DLD1 (cell line): Measurements from ENCODE around the gene OR6C3.
"Not testable (repeated sequence)": the region's sequence is repeated elsewhere in the genome, so short reads cannot be mapped to it uniquely, and the experiment has no call there.

Source experiments
- in situ Hi-C: cut with HindIII; loops from 2 replicates; pipeline ENCODE4 v1.10.0; 2017; ENCODE audit warnings: low sequenced_read_pairs

OR6C3 gene

DNA sequence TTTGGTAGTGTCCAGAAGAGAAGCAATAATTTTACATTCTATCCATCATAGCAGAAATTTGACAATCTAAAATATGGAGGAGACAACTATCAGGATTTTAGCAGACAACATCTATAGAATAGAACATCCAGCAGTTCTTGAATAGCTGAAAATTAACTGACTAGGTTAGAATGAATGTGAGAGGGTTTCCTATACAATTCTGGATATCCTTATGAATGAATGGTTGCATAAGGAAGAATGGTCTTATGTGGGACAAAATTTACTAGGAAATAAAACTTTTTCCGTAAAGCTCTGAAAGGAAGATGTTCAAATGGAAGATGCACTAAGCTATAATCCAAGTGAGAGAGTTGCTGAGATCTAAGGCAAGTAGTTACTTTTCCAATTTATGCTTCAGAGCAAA lies at the start of gene OR6C3:
Gene OR6C3, plus strand, starts transcription at position 301 of the 400 bp plus-strand sequence. CDS start 955 bp downstream, outside the sequence.
- in situ Hi-C loops: no loop called here

DNA sequence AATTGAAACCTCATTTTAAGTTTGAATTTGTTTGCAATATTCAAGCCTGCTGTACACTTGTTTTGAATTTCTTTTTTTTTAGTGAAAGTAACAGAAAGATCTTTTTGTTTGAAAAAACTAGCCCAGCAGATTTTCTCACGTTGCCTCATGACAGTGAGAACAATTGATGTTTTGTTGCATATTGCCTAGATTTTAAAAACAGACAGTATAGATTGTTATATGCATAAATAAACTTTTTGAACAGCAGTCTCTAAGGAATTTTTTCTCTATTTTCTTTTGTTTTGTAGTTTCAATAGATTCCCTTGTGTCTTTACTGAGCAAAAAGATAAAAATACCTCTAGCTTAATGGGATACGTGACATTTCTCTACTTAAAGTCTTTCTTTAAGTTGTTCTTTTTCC lies 49.6 kb upstream of the OR6C3 start:
- in situ Hi-C loops: no loop called here

- in situ Hi-C loops: loop anchor here (5.0 kb wide), 1 partner anchor 32 kb away; no protein-coding TSS in a partner anchor
These were observed 40.5 kb upstream of the OR6C3 start for GRCh38 chr12:55289999-55290398.

- in situ Hi-C loops: no loop called here
These were observed 34.1 kb upstream of the OR6C3 start, which contains the start of gene OR6C6 for GRCh38 chr12:55296469-55296868. Gene OR6C6, minus strand, starts transcription at chr12:55296569. Its CDS starts 1,337 bp downstream, at chr12:55295232.

- in situ Hi-C loops: no loop called here
These were observed 16.5 kb upstream of the OR6C3 start, which contains the start of gene OR6C1 for GRCh38 chr12:55314043-55314442. Gene OR6C1, plus strand, starts transcription at chr12:55314343. Its CDS starts 6,257 bp downstream, at chr12:55320600.

DNA sequence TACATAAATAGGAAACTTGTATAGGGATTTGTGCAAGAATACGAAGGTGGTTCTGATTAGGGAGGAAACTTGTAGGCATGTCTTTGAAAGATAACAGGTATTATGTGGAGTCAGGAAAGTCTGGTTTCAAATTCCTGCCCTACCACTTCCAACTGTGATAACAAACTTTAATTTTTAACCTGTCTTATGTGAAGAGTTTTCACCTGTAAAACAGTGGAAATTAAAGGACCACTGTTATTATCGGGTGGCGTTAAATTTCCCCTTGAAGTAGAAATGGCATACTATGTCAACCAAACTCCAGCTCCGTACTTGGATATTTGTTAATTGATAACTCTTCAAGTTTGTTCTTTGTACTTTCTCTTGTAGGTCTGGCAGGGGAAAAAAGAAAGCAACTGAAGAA lies 10.3 kb upstream of the OR6C3 start:
- in situ Hi-C loops: loop anchor here (5.0 kb wide), 1 partner anchor 33 kb away; no protein-coding TSS in a partner anchor

- in situ Hi-C loops: not testable (repeated sequence)
These were observed 4.7 kb upstream of the OR6C3 start for GRCh38 chr12:55325801-55326200.

DNA sequence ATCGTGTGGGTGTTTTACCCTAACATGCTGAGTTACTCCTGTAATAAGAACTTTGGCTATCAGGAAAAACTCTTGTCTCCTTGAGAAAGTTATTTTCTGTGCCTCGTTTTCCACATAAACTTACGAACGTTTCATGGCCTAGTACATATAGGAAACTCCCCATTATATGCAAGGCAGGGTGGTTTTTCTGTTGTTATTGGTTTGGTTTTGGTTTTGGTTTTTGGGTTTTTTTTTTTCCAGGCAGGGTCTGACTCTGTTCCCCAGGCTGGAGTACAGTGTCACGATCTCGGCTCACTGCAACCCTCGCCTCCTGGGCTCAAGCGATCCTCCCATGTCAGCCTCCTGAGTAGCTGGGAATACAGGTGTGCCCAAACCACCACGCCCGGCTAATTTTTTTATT lies 5.5 kb downstream of the OR6C3 start:
- in situ Hi-C loops: no loop called here

DNA sequence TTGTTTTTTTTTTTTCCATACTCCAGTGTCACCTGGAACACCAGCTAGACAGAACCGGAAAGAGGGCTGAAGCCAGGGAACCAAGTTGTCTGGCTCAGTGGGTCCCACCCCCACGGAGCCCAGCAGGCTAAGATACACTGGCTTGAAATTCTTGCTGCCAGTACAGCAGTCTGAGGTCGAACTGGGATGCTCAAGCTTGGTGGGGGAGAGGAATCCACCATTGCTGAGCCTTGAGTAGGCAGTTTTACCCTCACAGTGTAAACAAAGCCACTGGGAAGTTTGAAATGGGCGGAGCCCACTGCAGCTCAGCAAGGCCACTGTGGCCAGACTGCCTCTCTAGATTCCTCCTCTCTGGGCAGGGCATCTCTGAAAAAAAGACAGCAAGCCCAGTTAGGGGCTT lies 24.8 kb downstream of the OR6C3 start:
- in situ Hi-C loops: not testable (repeated sequence)

GRCh38 chr12:55362675-55363074 lies 32.1 kb downstream of the OR6C3 start, which contains the start of gene OR6C75:
Gene OR6C75, plus strand, starts transcription at chr12:55362975. Its CDS starts 2,136 bp downstream, at chr12:55365111.
- in situ Hi-C loops: no loop called here

- in situ Hi-C loops: no loop called here
These were observed 34.5 kb downstream of the OR6C3 start for GRCh38 chr12:55365086-55365485.

DNA sequence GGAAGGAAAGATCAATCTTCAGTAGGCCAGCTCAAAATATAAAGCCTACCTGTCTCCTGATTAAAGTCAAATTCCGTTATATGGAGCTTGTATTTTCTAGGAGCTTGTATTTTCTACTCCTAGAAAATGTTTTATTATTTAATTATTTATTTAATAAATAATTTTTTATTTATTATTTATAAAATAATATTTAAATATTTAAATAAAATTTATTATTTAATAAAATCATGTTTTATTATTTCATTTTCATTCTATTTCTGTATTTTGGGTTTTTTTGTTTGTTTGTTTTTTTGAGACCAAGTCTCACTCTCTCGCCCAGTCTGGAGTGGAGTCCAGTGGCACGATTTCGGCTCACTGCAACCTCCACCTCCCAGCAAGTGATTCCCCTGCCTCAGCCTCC lies 42.0 kb downstream of the OR6C3 start:
- in situ Hi-C loops: no loop called here
